Epidermal melanocyte (primary cell): ENCODE data around the gene OAS1.
A peak's percentile ranks its signal among the peaks of the same experiment; 100 is the strongest.
"Not testable (repeated sequence)": the region's sequence is repeated elsewhere in the genome, so short reads cannot be mapped to it uniquely, and the experiment has no call there.

Source experiments
- DNase-seq: peaks from one replicate; pipeline ENCODE4 v3.0.0; 2011; ENCODE audit warnings: low spot score; ENCODE audit not compliant: insufficient read length

Gene OAS1

GRCh38 chr12:112936927-112937326 lies 30.2 kb downstream of the OAS1 start:
- no peak for DNase-seq

GRCh38 chr12:112937741-112938719 lies 31.3 kb downstream of the OAS1 start, which contains the start of gene OAS3:
Gene OAS3 (plus strand): TSS chr12:112938474. CDS start chr12:112938531, 57 bp downstream.
- DNase-seq: peak; percentile 29

GRCh38 chr12:112938751-112939150 lies 32.0 kb downstream of the OAS1 start:
- DNase-seq: no peak

- no peak for DNase-seq
These were observed 33.1 kb downstream of the OAS1 start for GRCh38 chr12:112939761-112940381.

- no peak for DNase-seq
These were observed 35.0 kb downstream of the OAS1 start for GRCh38 chr12:112941528-112942335.

- no peak for DNase-seq
These were observed 35.8 kb downstream of the OAS1 start for GRCh38 chr12:112942572-112942971.

GRCh38 chr12:112944024-112944690 lies 37.4 kb downstream of the OAS1 start:
- DNase-seq: no peak

- no peak for DNase-seq
These were observed 38.8 kb downstream of the OAS1 start for GRCh38 chr12:112945515-112945914.

GRCh38 chr12:112946236-112947000 lies 39.7 kb downstream of the OAS1 start:
- DNase-seq: no peak

GRCh38 chr12:112947314-112947713 lies 40.6 kb downstream of the OAS1 start:
- DNase-seq: no peak

- no peak for DNase-seq
These were observed 41.0 kb downstream of the OAS1 start for GRCh38 chr12:112947761-112948160.

GRCh38 chr12:112948806-112949205 lies 42.0 kb downstream of the OAS1 start:
- no peak for DNase-seq

- DNase-seq: no peak
These were observed 43.9 kb downstream of the OAS1 start for GRCh38 chr12:112950701-112951100.

GRCh38 chr12:112957125-112957524 lies 50.4 kb downstream of the OAS1 start:
- DNase-seq: not testable (repeated sequence)

GRCh38 chr12:112961074-112961473 lies 54.3 kb downstream of the OAS1 start:
- no peak for DNase-seq

GRCh38 chr12:112961536-112961935 lies 54.8 kb downstream of the OAS1 start:
- DNase-seq: no peak

GRCh38 chr12:112962561-112962960 lies 55.8 kb downstream of the OAS1 start:
- no peak for DNase-seq

- no peak for DNase-seq
These were observed 56.6 kb downstream of the OAS1 start for GRCh38 chr12:112963227-112963861.

- no peak for DNase-seq
These were observed 57.4 kb downstream of the OAS1 start for GRCh38 chr12:112964067-112964670.
